Upper lobe of left lung (tissue), 4 donors: Measurements from ENCODE around the gene ARFGAP2.

ENCODE experiments used
- CTCF ChIP-seq, 6 experiments: fragments of 450-650 bp in 4 of 6; fragments of 200-600 bp in 2 of 6; sonication (generic) in 2 of 6; IDR thresholded peaks; one replicate each; pipeline ENCODE4 v1.5.1; 2016 to 2019; ENCODE audit warnings: antibody characterized with exemption in 6 of 6
- EP300 ChIP-seq, 4 donors: sonication (generic); formaldehyde crosslinking; IDR thresholded peaks; one replicate each; pipeline ENCODE4 v1.5.1; 2017; ENCODE audit warnings: antibody characterized with exemption in 4 of 4, control low read depth in 2 of 4
- POLR2A ChIP-seq, 4 donors: fragments of 450-650 bp; IDR thresholded peaks; one replicate each; pipeline ENCODE4 v1.5.1; 2016 to 2017; ENCODE audit warnings: antibody characterized with exemption in 4 of 4, mild to moderate bottlenecking in 2 of 4
- POLR2AphosphoS5 ChIP-seq, 2 donors: sonication (generic); formaldehyde crosslinking; IDR thresholded peaks; one replicate each; pipeline ENCODE4 v1.5.1; 2017; ENCODE audit warnings: antibody characterized with exemption in 2 of 2

- TF ChIP-seq CTCF (IDR thresholded peaks at IDR 0.05) = no peak
- TF ChIP-seq POLR2AphosphoS5 (IDR thresholded peaks at IDR 0.05) = no peak
- TF ChIP-seq EP300 (IDR thresholded peaks at IDR 0.05) = no peak
- no peak for TF ChIP-seq POLR2A (IDR thresholded peaks at IDR 0.05)
These were observed 5.4 kb downstream of the ARFGAP2 start for GRCh38 chr11:47171061-47171838.
